ENCODE data around the gene CDKAL1. TPM values are rescaled to one million over a fixed set of nuclear protein-coding genes. Genes with fewer than 3 reads are reported as not detected.

Gene CDKAL1
- total RNA-seq, 4 donors from 2014 or later, result 10.1 to 22.0 (median 12.5) TPM

- Histone ChIP-seq H3K4me1 (peaks cover 20% of the 10 kb centered on the region), H3K9me3 (no peaks in the 10 kb centered on the region), H3K27ac (peak overlapping the region; percentile 73), H3K27me3 (no peaks in the 10 kb centered on the region), H3K4me3 (no peak overlapping the region), H3K36me3 (no peaks in the 10 kb centered on the region)
- TF ChIP-seq EP300 (IDR thresholded peaks at IDR 0.05) (no peak), POLR2AphosphoS5 (IDR thresholded peaks at IDR 0.05) (no peak), CTCF (IDR thresholded peaks at IDR 0.05) (no peak), POLR2A (IDR thresholded peaks at IDR 0.05) (no peak)
- DNase-seq (ENCODE audit: low spot score in 2 of 2), result no peak
- 69% methylated on average over 3 of the region's 3 CpGs for WGBS
These were observed 500.1 kb downstream of the CDKAL1 start for GRCh38 chr6:21034345-21034744.

GRCh38 chr6:21037453-21037852, 503.2 kb downstream of the CDKAL1 start:
- H3K27me3 ChIP-seq, result no peaks in the 10 kb centered on the region
- H3K4me1 ChIP-seq, result peaks cover 20% of the 10 kb centered on the region
- no peak for DNase-seq (ENCODE audit: low spot score in 2 of 2)
- WGBS, result 100% methylated on average over 1 of the region's 1 CpG
- no peaks in the 10 kb centered on the region for H3K36me3 ChIP-seq
- no peak overlapping the region for H3K4me3 ChIP-seq
- no peaks in the 10 kb centered on the region for H3K9me3 ChIP-seq
- TF ChIP-seq POLR2A (IDR thresholded peaks at IDR 0.05) (no peak), EP300 (IDR thresholded peaks at IDR 0.05) (no peak), CTCF (IDR thresholded peaks at IDR 0.05) (no peak), POLR2AphosphoS5 (IDR thresholded peaks at IDR 0.05) (no peak)
- H3K27ac ChIP-seq, result no peak overlapping the region

GRCh38 chr6:21039926-21040325, 505.7 kb downstream of the CDKAL1 start:
- no peak for TF ChIP-seq CTCF (IDR thresholded peaks at IDR 0.05)
- TF ChIP-seq EP300 (IDR thresholded peaks at IDR 0.05), result no peak
- TF ChIP-seq POLR2AphosphoS5 (IDR thresholded peaks at IDR 0.05), result no peak
- TF ChIP-seq POLR2A (IDR thresholded peaks at IDR 0.05), result no peak
- H3K4me3 ChIP-seq, result no peak overlapping the region
- DNase-seq (ENCODE audit: low spot score in 2 of 2), result no peak
- 87% methylated on average over 7 of the region's 7 CpGs for WGBS
- H3K27me3 ChIP-seq, result no peaks in the 10 kb centered on the region
- H3K27ac ChIP-seq, result no peak overlapping the region
- no peaks in the 10 kb centered on the region for H3K9me3 ChIP-seq
- H3K36me3 ChIP-seq, result no peaks in the 10 kb centered on the region
- no peaks in the 10 kb centered on the region for H3K4me1 ChIP-seq

GRCh38 chr6:21045135-21045700, 511.0 kb downstream of the CDKAL1 start:
- TF ChIP-seq POLR2A (IDR thresholded peaks at IDR 0.05) (no peak), EP300 (IDR thresholded peaks at IDR 0.05) (no peak), CTCF (IDR thresholded peaks at IDR 0.05) (no peak), POLR2AphosphoS5 (IDR thresholded peaks at IDR 0.05) (no peak)
- 92% methylated on average over 5 of the region's 5 CpGs for WGBS
- H3K9me3 ChIP-seq, result no peaks in the 10 kb centered on the region
- no peak overlapping the region for H3K4me3 ChIP-seq
- H3K4me1 ChIP-seq, result no peaks in the 10 kb centered on the region
- no peak overlapping the region for H3K27ac ChIP-seq
- no peak for DNase-seq (ENCODE audit: low spot score in 2 of 2)
- H3K36me3 ChIP-seq, result no peaks in the 10 kb centered on the region
- no peaks in the 10 kb centered on the region for H3K27me3 ChIP-seq

GRCh38 chr6:21046276-21046675, 512.0 kb downstream of the CDKAL1 start:
- Histone ChIP-seq H3K4me1 (no peaks in the 10 kb centered on the region), H3K9me3 (no peaks in the 10 kb centered on the region), H3K4me3 (no peak overlapping the region), H3K27ac (no peak overlapping the region), H3K36me3 (no peaks in the 10 kb centered on the region), H3K27me3 (no peaks in the 10 kb centered on the region)
- no peak for DNase-seq (ENCODE audit: low spot score in 2 of 2)
- TF ChIP-seq POLR2AphosphoS5 (IDR thresholded peaks at IDR 0.05) (no peak), POLR2A (IDR thresholded peaks at IDR 0.05) (no peak), EP300 (IDR thresholded peaks at IDR 0.05) (no peak), CTCF (IDR thresholded peaks at IDR 0.05) (no peak)
- WGBS, result 98% methylated on average over 6 of the region's 6 CpGs
